ENCODE data around the gene MIOS.
"Not testable (repeated sequence)": the region's sequence is repeated elsewhere in the genome, so short reads cannot be mapped to it uniquely, and the experiment has no call there.

MIOS gene

DNA sequence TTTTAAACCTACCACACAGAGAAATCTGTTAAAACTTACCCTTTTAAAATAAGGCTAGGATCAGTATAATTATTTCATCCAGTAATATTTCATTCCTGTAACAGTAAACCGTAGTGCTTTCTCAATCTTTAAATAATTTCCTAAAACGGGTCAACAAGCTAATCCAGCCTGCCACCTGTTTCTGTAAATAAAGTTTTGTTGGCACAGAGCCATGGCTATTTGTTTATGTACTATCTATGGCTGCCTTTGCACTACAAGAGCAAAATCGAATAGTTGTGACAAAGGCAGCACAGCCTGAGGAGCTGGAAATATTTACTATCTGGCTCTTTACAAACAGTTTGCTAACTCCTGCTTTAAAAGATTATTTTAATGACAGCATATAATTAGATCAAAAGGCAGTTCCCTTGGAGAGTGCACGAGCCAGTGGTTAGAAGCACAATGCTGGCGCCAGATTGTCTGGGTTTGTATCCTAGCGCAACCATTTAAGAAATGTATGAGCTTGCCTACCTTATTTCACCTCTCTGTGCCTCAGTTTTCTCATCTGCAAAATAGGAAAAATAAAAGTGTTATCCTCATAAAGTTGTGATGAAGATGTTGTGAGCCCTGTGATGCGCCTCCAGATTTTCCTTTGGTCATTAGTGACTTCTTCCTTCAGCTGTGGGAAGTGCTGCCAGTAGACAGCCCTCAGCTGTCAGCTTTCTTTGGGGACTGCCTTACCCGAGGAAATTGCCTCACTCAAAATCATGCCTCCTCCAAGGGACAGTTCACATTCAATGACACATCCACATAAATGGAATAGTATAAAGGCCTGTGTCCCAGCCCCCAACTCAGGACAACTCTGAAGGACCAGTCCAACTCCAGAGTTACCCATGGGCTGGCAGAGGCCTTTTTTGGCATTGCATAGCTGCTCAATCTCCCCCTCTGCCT, 11.8 kb upstream of the MIOS start:
- no peak for DNase-seq (ENCODE audit: low read depth)

DNA sequence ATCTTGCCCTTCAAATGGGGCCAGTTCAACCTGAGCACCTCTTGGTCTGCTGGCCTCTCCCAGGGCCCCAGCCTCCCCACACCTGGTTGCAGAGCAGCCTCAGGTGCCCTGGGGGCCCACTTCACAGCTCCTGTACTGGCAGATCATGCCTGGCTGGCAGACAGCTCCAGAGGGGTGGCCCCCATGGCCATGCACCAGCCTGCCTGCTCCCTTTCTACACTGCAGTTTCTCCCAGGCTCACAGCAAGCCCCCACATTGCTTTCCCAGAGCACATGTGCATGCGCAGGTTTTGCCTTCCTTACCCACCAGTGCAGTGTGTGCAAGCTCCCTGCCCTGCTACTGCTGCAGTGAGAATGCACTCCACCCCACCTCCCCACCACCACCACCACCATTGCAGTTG, 9.8 kb upstream of the MIOS start:
- DNase-seq (ENCODE audit: low read depth) = no peak

DNA sequence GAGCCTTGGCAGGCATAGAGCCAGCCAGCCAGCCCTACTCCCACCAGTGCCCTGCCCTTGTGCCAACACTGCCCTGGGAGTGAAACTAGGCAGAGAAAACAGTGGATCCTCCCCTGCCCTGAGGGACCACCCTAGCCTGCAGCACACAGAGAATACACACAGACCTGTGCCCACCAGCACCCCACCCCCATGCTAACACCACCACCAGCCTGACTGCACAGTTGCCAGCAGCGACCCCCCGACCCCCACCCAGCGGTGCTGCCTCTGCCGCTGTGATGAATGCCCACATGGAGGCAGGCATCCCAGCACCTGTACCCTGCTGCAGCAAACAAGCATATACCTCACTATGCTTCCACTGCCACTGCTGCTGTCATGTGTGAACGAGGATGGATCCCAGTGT, 9.4 kb upstream of the MIOS start:
- no peak for DNase-seq (ENCODE audit: low read depth)

DNA sequence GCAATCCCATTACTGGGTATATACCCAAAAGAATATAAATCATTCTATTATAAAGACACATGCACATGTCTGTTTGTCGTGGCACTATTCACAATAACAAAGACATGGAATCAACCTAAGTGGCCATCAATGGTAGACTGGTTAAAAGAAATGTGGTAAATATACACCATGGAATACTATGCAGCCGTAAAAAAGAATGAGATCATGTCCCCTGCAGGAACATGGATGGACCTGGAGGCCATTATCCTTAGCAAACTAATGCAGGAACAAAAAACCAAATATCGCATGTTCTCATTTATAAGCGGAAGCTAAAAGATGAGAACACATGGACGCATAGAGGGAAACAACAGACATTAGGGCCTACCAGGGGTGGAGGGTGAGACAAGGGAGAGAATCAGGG, 5.1 kb upstream of the MIOS start:
- not testable (repeated sequence) for DNase-seq (ENCODE audit: low read depth)

DNA sequence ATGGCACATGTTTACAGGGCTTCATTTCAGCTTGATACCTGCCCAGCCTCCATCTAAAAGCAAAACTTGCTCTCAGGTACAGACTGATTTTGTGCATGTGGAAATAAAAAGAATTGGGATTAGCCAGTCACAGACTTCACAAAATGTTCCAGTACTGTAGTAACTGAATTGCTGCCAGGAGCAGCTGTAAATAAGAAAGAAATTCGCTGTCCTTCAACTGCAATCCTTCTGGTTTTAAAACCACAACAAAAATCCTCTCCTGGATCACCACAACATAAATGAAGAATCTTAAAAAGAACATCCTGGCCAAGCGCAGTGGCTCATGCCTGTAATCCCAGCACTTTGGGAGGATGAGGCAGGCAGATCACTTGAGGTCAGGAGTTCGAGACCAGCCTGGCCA, 3.9 kb upstream of the MIOS start:
- DNase-seq (ENCODE audit: low read depth) = no peak

DNA sequence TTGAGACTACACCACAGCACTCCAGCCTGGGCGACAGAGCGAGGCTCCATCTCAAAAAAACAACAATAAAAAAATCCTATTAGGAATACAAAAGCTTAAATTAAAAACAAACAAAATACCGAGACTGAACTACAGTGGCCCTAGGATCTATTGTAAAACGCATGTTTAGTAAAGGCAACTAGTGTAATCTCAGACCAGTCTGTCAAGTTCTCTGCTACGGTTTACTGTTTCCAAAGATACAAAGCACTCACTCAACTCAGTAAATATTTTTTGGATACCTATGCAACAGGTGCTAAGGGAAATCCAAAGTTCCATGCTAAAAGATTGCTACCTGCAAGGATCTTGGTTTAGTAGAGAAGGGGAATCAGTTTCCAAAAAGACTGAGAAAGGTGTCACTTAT, 3.4 kb upstream of the MIOS start:
- DNase-seq (ENCODE audit: low read depth) = no peak

DNA sequence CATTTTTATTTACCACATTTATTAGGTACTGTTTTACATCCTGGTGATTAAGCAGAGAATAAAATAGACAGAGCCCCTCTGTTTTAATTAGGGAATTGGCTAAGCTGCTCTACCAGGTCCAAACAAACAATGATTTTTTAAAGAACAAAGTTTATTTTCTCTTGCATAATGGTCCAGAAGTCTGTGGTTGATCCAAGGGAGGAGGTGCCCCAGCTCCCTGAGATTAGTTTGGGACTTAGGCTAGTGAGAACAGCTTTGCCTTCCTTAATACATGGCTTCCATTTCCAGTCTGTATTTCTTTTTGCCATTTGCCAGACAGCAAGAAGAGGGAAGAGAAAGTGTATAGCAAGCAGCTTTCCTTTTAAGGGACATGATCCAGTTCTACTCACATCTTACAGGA, 2.9 kb upstream of the MIOS start:
- DNase-seq (ENCODE audit: low read depth) = no peak

DNA sequence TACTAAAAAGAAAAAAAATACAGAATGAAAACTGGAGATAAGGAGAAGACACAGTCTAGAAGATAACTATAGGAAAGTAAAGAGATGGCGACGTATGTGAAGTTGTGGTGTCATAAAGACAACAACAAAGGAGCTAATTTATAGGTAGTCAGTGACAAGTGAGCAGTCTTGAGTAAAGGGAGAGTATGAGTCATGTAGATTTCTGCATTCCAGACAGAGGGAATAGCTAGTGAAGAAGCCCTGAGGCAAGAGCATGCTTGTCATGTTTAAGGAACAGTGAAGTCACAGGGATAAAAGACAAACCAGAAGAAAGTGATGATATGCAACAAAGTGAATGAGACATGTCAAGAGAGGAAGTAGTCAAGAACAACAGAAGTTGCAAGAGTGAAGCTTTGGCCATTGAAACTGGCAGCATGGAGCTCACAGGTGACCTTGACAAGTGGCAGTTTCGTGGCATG, 2.3 kb upstream of the MIOS start:
- DNase-seq (ENCODE audit: low read depth) = peak; percentile 67

DNA sequence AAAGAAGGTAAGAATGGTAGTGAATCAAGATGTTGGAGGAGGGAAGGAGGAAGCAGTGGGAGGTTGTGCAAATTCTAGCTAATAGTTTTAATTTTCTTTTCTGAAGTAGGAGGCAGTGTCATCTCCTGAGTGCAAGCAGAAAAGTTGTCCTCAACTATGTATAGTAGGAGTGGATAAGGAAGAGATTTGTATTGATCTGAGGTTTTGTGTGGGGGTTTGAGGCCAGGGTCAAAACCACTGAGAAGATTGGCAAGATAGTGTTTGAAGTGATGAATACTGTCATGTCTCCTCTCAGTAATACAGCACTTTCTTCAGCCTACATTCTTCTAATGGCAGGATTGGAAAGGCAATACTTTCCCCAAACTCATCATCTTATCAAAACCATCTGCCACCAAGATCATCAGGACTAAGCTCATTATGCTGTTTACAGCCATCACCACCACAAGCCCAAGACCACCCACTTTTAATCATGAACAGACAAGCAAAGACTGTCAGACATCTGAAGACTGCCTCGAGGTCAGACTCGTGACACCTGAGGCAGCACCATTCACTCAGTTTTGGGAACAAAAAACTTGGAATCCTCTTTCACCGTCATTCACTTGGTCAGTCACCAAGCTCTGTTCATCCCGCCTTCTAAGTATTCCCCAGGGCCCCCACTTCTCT, 1.5 kb upstream of the MIOS start:
- no peak for DNase-seq (ENCODE audit: low read depth)

DNA sequence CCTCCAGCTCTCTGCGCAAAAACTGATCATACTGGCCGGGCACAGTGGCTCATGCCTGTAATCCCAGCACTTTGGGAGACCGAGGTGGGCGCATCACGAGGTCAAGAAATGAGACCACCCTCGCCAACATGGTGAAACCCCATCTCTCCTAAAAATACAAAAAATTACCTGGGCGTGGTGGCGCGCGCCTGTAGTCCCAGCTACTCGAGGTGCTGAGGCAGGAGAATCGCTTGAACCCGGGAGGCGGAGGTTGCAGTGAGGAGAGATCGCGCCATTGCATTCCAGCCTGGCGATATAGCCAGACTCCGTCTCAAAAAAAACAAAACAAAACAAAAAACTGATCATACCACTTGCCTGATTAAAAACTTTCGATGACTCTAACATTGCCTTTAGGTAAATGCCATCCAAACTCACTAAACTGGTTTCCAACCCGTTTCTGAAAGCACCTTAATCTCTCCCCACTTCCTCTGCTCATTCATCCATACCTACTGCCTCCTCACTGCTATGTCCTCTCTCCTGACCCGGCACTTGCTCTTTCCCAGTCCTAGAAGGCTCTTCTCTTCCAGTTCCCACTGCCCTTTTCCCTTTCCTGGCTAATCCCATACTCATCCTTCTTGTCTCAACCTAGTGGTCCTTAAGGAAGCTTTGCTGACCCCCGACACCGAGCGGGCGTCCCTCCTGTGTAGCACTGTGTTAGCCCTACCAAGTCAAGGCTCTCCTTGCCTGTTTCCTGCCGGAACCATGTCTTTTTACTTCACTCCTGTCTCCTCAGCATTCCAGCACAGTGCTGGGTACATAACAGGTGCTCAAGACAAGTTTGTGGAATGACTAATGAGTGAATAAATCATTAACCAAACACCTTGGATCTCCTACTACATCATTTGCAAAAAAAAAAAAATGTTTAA, 686 bp upstream of the MIOS start:
- DNase-seq (ENCODE audit: low read depth) = no peak

DNA sequence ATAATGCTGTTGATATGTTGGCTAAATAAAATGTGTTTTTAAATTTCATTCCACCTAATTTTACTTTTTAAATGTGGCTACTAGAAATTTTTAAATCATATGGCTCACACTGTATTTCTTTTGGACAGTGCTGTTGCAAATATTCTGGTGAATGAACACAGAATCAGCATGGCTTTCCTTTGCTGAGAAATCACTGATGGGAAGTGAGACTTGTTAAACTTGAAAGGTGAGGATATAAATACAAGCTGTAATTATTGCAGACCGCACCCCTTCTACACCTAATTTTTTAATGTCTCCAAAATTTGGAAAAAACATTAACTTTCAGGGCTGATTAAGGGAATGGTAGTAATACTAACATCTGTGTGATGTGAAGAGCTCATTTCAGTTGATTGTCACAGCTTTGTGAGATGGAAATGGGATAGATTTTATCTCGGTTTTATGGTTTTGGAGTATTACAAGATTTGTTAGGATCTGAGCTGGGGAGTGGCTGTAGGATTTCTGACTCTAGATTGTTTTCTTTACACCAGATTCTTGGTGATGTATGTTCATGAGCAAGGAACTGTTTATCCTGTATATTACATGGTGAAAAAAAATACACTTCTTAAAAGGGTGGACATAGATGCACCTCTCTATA, 1.3 kb downstream of the MIOS start:
- no peak for DNase-seq (ENCODE audit: low read depth)

DNA sequence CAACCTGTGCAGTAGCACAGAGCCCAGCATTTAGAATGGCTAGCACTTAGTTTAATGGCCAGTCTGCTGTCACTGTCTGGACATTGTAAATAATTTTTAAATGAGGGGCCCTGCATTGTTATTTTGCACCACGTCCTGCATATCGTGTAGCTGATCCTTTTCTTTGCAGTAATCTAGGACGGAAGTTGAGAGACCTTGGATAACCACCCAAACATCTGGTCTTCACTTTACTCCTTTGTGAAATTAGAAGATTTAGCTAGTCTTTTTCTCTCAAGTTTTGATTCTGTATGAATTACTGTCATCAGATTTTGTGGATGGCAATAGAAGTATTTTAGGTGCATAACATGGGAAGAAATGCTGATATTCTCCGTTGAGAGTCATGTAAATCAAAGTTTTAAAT, 1.9 kb downstream of the MIOS start:
- DNase-seq (ENCODE audit: low read depth) = no peak

DNA sequence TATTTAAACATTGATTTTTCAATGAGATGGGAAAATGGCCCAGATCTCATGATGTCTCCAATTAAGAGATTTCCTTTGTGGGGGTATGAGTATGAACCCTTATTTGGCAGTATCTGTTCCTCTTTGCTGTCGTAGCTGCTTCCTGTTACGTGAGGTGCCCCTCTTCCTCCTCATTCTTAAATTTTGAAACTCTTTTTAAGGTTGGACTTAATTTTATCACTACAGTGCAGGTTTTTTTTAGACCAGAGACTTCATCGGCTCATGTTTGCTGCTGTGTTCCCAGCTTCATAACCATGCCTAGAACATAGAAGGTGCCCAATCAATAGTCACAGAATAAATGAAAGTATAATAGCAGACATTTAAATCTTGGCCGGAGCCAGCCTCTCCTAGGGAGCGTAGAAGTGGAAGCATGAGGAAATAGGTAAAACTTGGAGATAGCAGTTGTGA, 2.4 kb downstream of the MIOS start:
- no peak for DNase-seq (ENCODE audit: low read depth)

DNA sequence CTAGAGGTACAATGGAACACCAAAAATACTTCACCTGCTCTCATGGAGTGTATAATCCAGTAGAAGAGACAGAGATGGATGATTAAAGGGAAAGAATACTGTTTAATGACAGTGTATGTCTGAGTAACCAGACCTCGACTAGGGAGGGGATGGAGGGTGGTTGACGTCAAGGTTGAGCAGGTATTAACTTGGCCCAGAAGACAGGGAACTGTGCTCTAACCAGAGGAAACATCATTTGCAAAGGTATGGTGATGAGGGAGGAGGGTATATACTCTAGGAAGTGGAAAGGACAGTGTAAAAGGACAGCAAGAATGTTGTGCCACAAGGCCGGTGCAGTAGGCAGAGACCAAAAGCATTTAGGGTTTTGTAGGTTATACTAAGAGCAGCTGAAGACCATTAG, 2.9 kb downstream of the MIOS start:
- no peak for DNase-seq (ENCODE audit: low read depth)

DNA sequence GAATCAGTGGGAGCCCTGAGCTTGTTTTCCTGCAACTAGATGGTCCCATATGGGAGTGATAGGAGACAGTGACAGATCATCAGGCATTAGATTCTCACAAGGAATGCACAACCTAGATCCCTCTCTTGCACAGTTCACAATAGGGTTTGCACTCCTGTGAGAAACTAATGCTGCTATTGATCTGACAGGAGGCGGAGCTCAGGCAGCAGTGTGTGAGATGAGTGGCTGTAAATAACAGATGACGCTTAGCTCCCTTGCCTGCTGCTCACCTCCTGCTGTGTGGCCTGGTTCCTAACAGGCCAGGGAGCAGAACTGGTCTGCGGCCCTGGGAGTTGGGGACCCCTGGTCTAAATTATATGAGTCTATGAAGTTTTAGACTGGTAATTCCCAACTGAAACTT, 3.9 kb downstream of the MIOS start:
- DNase-seq (ENCODE audit: low read depth) = no peak

DNA sequence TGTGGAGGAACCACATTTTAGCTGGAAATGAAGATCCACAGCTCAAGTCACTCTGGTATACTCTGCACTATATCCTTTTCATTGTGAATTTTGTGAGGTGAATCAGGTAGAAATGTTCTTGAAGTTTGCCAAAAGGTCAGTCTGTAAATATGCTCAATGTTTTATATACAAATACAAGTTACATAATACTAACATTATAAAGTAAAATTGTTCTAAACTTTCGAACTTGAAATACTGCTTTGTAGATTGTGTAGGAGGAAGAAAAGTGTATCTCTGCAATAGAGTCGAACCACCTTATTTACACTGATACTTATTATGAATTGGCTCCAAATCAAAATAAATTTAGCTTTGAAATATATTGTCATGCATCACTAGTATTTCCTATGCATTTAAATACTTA, 7.0 kb downstream of the MIOS start:
- no peak for DNase-seq (ENCODE audit: low read depth)

DNA sequence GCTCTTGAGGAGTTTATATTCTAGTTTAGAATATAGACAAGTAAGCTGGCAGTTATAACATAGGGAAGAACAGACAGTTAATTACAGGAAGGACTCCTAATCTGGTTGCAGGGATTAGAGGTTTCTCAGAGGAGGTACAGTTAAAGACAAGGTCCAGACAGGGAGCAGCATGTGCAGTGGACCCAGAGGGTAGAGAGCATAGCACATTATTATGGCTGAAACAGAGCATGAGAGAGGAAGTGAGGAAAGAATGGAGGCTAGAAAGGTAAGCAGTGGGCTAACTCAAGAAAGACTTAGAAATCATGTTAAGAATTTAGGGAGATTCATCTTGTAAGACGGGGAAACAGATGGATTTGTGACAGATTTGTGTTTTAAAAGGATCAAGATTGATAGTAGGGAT, 9.7 kb downstream of the MIOS start:
- no peak for DNase-seq (ENCODE audit: low read depth)

DNA sequence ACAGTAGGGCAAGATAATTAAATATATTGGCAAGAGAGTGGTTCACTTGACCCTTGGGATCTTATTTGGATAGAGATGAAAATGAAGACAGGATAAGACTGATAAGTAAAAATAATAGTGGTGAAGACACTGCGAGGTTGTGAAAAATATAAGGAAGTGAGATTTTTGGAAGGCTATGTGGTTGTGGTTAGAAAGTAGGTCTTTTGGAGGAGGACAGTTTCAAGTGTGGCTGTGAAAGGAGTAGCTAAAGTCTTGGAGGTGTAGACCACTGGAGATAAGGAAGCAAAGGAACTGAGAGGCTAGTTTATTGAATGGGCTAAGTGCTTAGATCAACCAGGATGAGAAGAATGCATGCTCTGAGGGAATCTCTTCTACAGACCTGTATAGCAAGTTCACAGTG, 11.2 kb downstream of the MIOS start:
- no peak for DNase-seq (ENCODE audit: low read depth)

DNA sequence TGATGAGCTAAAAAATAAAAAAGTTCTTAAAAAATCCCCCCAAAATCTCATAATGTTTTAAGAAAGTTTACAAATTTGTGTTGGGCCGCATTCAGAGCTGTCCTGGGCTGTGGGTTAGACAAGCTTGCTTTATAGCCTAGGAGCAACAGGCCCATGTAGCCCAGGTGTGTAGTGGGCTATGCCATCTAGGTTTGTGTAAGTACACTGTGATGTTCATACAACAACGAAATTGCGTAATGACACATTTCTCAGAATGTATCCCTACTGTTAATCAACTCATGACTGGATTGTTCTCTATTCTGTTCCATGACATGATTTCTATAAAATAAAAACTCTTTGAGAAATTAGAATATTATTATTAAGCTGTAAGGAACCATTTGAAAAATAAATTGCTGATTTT, 13.0 kb downstream of the MIOS start:
- DNase-seq (ENCODE audit: low read depth) = no peak

DNA sequence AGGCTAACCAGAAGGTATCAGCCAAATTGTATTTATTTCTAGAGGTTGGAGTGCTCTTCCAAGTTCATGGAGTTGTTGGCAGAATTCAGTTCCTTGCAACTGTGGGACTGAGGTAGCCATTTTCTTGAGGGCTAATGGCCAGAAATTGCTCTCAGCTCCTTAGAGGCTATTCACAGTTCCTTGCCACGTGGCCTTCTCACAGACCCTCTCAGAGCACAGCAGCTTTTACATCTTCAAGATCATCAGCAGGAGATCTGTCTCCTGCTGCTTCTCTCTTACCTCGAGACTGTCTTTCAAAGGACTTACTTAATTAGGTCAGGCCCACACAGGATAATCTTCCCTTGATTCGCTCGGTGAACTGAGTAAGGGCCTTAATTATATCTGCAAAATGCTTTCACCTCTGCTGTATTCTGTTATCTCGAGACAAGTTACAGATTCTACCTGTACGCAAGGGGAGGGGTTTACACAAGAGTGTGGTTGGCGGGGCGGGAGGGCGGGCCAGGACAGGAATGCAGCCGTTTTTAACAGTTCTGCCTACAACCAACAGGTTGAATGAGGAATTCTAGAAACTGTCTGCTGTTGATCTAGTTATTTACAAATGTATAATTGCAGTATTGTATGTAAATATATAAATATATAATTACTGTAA, 15.0 kb downstream of the MIOS start:
- DNase-seq (ENCODE audit: low read depth) = no peak

DNA sequence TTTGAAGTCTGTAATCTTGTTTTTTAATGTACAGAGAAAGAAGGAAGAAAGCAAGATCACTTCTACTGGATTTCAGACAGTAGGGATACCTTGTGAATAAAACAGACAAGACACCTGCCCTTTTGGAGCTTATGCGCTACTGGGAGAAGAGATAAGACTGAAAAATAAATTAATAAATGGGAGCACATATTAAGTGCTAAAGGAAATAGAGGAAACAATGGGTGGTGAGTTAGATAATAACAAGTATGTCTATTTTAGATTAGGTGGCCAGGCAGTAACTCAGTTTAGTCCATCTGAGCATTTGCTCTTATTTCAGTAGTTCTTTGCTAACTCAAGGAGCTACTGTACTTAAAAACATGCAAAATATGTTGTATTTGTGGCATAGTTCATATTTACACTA, 15.9 kb downstream of the MIOS start:
- DNase-seq (ENCODE audit: low read depth) = no peak

DNA sequence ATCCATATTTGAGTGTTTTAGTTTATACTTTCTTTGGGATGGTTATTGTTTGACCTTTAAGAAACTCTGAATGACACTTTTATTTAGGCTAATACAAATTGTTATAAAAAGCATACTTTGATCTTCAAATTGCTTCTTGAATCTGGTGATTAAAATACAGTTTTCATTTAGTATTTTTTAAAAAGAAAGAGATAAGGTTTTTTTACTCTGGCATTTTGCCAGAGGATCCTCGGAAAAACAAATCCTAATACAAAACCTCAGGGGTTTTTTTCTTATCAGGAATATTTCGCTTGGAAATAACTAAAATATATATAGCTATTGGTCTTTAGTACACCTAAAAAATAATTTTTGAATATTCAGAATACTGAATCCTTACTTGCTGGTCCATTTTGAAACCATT, 17.0 kb downstream of the MIOS start:
- DNase-seq (ENCODE audit: low read depth) = no peak

Measured in HS-5 (cell line).